K562 (cell line): Measurements from ENCODE around the gene SLC15A3. TPM values are rescaled to one million over a fixed set of nuclear protein-coding genes. Genes with fewer than 3 reads are reported as not detected.
A peak's percentile ranks its signal among the peaks of the same experiment; 100 is the strongest.

Experiments
- BRF1 ChIP-seq: IDR thresholded peaks from 3 replicates; pipeline ENCODE4 v1.6.1; 2011; ENCODE audit warnings: borderline replicate concordance, mild to moderate bottlenecking; ENCODE audit not compliant: insufficient read length; ENCODE audit errors: extremely low read depth
- CXXC5 ChIP-seq: fragments of 250-450 bp; sonication (Bioruptor Pico); IDR thresholded peaks from 2 replicates; pipeline ENCODE4 v1.8.0; 2022; ENCODE audit warnings: inconsistent platforms, mild to moderate bottlenecking, moderate library complexity
- E2F6 ChIP-seq, 2 experiments: IDR thresholded peaks; 2 replicates each; pipeline ENCODE4 v1.6.1; 2011; ENCODE audit warnings: borderline replicate concordance in 1 of 2, control low read depth in 1 of 2, low read depth in 1 of 2, low read length in 1 of 2, mild to moderate bottlenecking in 1 of 2, mixed read lengths in 1 of 2, moderate library complexity in 1 of 2; ENCODE audit not compliant: insufficient read depth in 1 of 2, insufficient read length in 1 of 2, poor library complexity in 1 of 2, severe bottlenecking in 1 of 2; ENCODE audit errors: extremely low read depth in 1 of 2
- E2F8 ChIP-seq: fragments of 450-650 bp; IDR thresholded peaks from 2 replicates; pipeline ENCODE4 v1.7.1; 2018; ENCODE audit warnings: mild to moderate bottlenecking, low read depth; ENCODE audit not compliant: partially characterized antibody
- ESRRB ChIP-seq: fragments of 250-450 bp; sonication (Bioruptor Pico); IDR thresholded peaks from 2 replicates; pipeline ENCODE4 v1.5.0; 2020; ENCODE audit warnings: mild to moderate bottlenecking, moderate library complexity, borderline replicate concordance
- HDAC2 ChIP-seq: fragments of 450-650 bp; IDR thresholded peaks from 2 replicates; pipeline ENCODE4 v1.6.1; 2016; ENCODE audit warnings: mild to moderate bottlenecking
- KLF13 ChIP-seq: fragments of 450-650 bp; IDR thresholded peaks from 2 replicates; pipeline ENCODE4 v1.6.1; 2016; ENCODE audit warnings: missing genetic modification characterization, low read depth, mild to moderate bottlenecking, missing compliant biosample characterization, moderate library complexity, borderline replicate concordance
- MNT ChIP-seq, 2 experiments: fragments of 450-650 bp; conservative IDR thresholded peaks; 2 replicates each; pipeline ENCODE4 v1.6.1; 2017; ENCODE audit warnings: mild to moderate bottlenecking in 2 of 2, moderate library complexity in 2 of 2
- NCOA1 ChIP-seq: fragments of 450-650 bp; IDR thresholded peaks from 2 replicates; pipeline ENCODE4 v1.6.1; 2016; ENCODE audit warnings: low read depth
- PHTF2 ChIP-seq: fragments of 250-450 bp; sonication (Bioruptor Pico); IDR thresholded peaks from 2 replicates; pipeline ENCODE4 v1.5.0; 2021; ENCODE audit warnings: mild to moderate bottlenecking
- RBFOX2 ChIP-seq: fragments of 200-400 bp; formaldehyde crosslinking; IDR thresholded peaks from 2 replicates; pipeline ENCODE4 v1.6.1; 2017; ENCODE audit warnings: low read depth, mild to moderate bottlenecking, low read length, moderate library complexity
- RBM39 ChIP-seq: fragments of 200-400 bp; formaldehyde crosslinking; optimal IDR thresholded peaks from 2 replicates; pipeline ENCODE3; 2018; ENCODE audit warnings: low read depth, low read length
- RCOR1 ChIP-seq, 2 experiments: IDR thresholded peaks; 2 replicates each; pipeline ENCODE4 v1.6.1; 2012; ENCODE audit warnings: low read depth in 2 of 2, low read length in 2 of 2, borderline replicate concordance in 1 of 2, improper control_type of control experiment in 1 of 2
- SP2 ChIP-seq: IDR thresholded peaks from 2 replicates; pipeline ENCODE4 v1.6.1; 2011; ENCODE audit warnings: mild to moderate bottlenecking, low read depth, low read length, moderate library complexity; ENCODE audit not compliant: poor library complexity, severe bottlenecking; ENCODE audit errors: extremely low read depth
- TAF7 ChIP-seq: fragments of 450-650 bp; IDR thresholded peaks from 2 replicates; pipeline ENCODE4 v1.6.1; 2016; ENCODE audit warnings: missing genetic modification characterization, missing compliant biosample characterization
- TCF7L2 ChIP-seq: fragments of 150-350 bp; IDR thresholded peaks from 2 replicates; pipeline ENCODE4 v1.6.1; 2016; ENCODE audit warnings: low read depth, mild to moderate bottlenecking, low read length, moderate library complexity
- TEAD1 ChIP-seq, 2 experiments: fragments of 450-650 bp in 1 of 2; sonication (generic) in 1 of 2; formaldehyde crosslinking; IDR thresholded peaks; 2 replicates each; pipeline versions ENCODE4 v1.4.0 to v1.8.0; 2020 to 2022; ENCODE audit warnings: mild to moderate bottlenecking in 2 of 2, missing genetic modification reagents in 1 of 2
- TEAD4 ChIP-seq, 2 experiments: sonication (generic) in 1 of 2; formaldehyde crosslinking in 1 of 2; IDR thresholded peaks; 2 replicates each; pipeline versions ENCODE4 v1.6.1 to v1.8.0; 2012 to 2022; ENCODE audit warnings: borderline replicate concordance in 1 of 2, inconsistent platforms in 1 of 2, low read length in 1 of 2, mild to moderate bottlenecking in 1 of 2, missing genetic modification reagents in 1 of 2
- XRCC3 ChIP-seq: fragments of 450-650 bp; IDR thresholded peaks from 2 replicates; pipeline ENCODE4 v1.6.1; 2017; ENCODE audit warnings: mild to moderate bottlenecking, moderate library complexity
- ZBTB43 ChIP-seq: sonication (generic); formaldehyde crosslinking; IDR thresholded peaks from 2 replicates; pipeline ENCODE4 v1.8.0; 2023; ENCODE audit warnings: mild to moderate bottlenecking, missing genetic modification reagents
- ZNF354B ChIP-seq: fragments of 250-450 bp; sonication (Bioruptor Pico); IDR thresholded peaks from 2 replicates; pipeline ENCODE4 v1.4.0; 2020
- polyA plus RNA-seq, 8 experiments: library from polyadenylated mRNA; depleted of rRNA in 4 of 8; stranded (reverse) in 5 of 8; unstranded in 3 of 8; fragments of >200 nt; fragmentation: Nextera tagmentation in 2 of 8; fragmentation: Illumina TruSeq in 1 of 8; extraction: Ambion mirVana in 2 of 8; extraction: Trizol in 1 of 8; gene quantifications; 2 replicates each; pipeline versions ENCODE4 v1.2.1 to v1.2.3, GENCODE V29; 2011 to 2014; ENCODE audit warnings: inconsistent platforms in 1 of 8, missing spikeins in 1 of 8
- total RNA-seq, 7 experiments: library from RNA; depleted of rRNA in 6 of 7; stranded (reverse); fragments of >200 nt in 6 of 7; fragmentation: Illumina TruSeq in 2 of 7; extraction: Trizol in 2 of 7; gene quantifications; 2 replicates each; pipeline versions ENCODE4 v1.2.1 to v1.2.3, GENCODE V29; 2011 to 2021; ENCODE audit warnings: low replicate concordance in 1 of 7

The SLC15A3 gene
- total and polyA plus RNA-seq, 9 of the 15 experiments (the other 6 are each of a cell fraction or from before 2014, with no cell fraction given): 0.07 to 0.27 TPM; not detected in 7

GRCh38 chr11:60914633-60915247 is 37.2 kb downstream of the SLC15A3 start (continued):
- peak in 1 of 2 experiments; percentile 44 for TF ChIP-seq E2F6 (IDR thresholded peaks at IDR 0.05; ENCODE audit: borderline replicate concordance in 1 of 2, extremely low read depth in 1 of 2, insufficient read depth in 1 of 2, insufficient read length in 1 of 2, low read depth in 1 of 2, low read length in 1 of 2, poor library complexity in 1 of 2, severe bottlenecking in 1 of 2)
- TF ChIP-seq XRCC3: no peak
- TF ChIP-seq KLF13 (tag): no peak
- TF ChIP-seq ZNF354B (CRISPR knock-in tag): no peak
- no peak for TF ChIP-seq ZBTB43 (CRISPR knock-in tag)
- TF ChIP-seq E2F8: no peak
- peak; percentile 62 for TF ChIP-seq RBFOX2
- no peak for TF ChIP-seq PHTF2 (CRISPR knock-in tag)
- no peak for TF ChIP-seq RBM39
- TF ChIP-seq TCF7L2: no peak
- no peak for TF ChIP-seq HDAC2
- TF ChIP-seq MNT (conservative IDR thresholded peaks at IDR 0.05): peak in 1 of 2 experiments; percentile 8; a peak in 1 of 4 replicates
- no peak for TF ChIP-seq BRF1
- no peak for TF ChIP-seq TEAD1 (CRISPR knock-in tag; IDR thresholded peaks at IDR 0.05)
- TF ChIP-seq RCOR1 (IDR thresholded peaks at IDR 0.05; ENCODE audit: borderline replicate concordance in 1 of 2, low read depth in 2 of 2, low read length in 2 of 2): no peak
- no peak for TF ChIP-seq TEAD4 (IDR thresholded peaks at IDR 0.05; ENCODE audit: low read length)
- no peak for TF ChIP-seq TEAD4 (CRISPR knock-in tag; IDR thresholded peaks at IDR 0.05; ENCODE audit: borderline replicate concordance)
- no peak for TF ChIP-seq TAF7 (tag)
- TF ChIP-seq CXXC5 (CRISPR knock-in tag): no peak
- no peak for TF ChIP-seq ESRRB (CRISPR knock-in tag)
- TF ChIP-seq SP2: no peak
- no peak for TF ChIP-seq NCOA1
